ENCODE results near the gene SIRPA.

Gene SIRPA

GRCh38 chr20:1922786-1923185, 27.6 kb downstream of the SIRPA start:
- no peak for TF ChIP-seq SIN3A (IDR thresholded peaks at IDR 0.05; ENCODE audit: borderline replicate concordance, insufficient read depth, low read length)
- TF ChIP-seq POLR2AphosphoS5 (IDR thresholded peaks at IDR 0.05; ENCODE audit: low read depth, low read length): no peak
- no peak for TF ChIP-seq FOXP2 (optimal IDR thresholded peaks at IDR 0.05; ENCODE audit: borderline replicate concordance, extremely low read depth, extremely low read length, insufficient read depth)
- no peak for TF ChIP-seq REST (IDR thresholded peaks at IDR 0.05; ENCODE audit: insufficient read depth in 1 of 2, low read depth in 2 of 2, low read length in 2 of 2)
- no peak for TF ChIP-seq TAF1 (IDR thresholded peaks at IDR 0.05; ENCODE audit: borderline replicate concordance, insufficient read depth, low read length)

GRCh38 chr20:1924910-1925861, 30.0 kb downstream of the SIRPA start:
- TF ChIP-seq REST (IDR thresholded peaks at IDR 0.05; ENCODE audit: insufficient read depth in 1 of 2, low read depth in 2 of 2, low read length in 2 of 2): no peak
- TF ChIP-seq SIN3A (IDR thresholded peaks at IDR 0.05; ENCODE audit: borderline replicate concordance, insufficient read depth, low read length): no peak
- no peak for TF ChIP-seq POLR2AphosphoS5 (IDR thresholded peaks at IDR 0.05; ENCODE audit: low read depth, low read length)
- TF ChIP-seq TAF1 (IDR thresholded peaks at IDR 0.05; ENCODE audit: borderline replicate concordance, insufficient read depth, low read length): no peak
- no peak for TF ChIP-seq FOXP2 (optimal IDR thresholded peaks at IDR 0.05; ENCODE audit: borderline replicate concordance, extremely low read depth, extremely low read length, insufficient read depth)

GRCh38 chr20:1926237-1926636, 31.0 kb downstream of the SIRPA start:
- no peak for TF ChIP-seq POLR2AphosphoS5 (IDR thresholded peaks at IDR 0.05; ENCODE audit: low read depth, low read length)
- TF ChIP-seq FOXP2 (optimal IDR thresholded peaks at IDR 0.05; ENCODE audit: borderline replicate concordance, extremely low read depth, extremely low read length, insufficient read depth): no peak

- TF ChIP-seq SIN3A (IDR thresholded peaks at IDR 0.05; ENCODE audit: borderline replicate concordance, insufficient read depth, low read length): no peak
- TF ChIP-seq TAF1 (IDR thresholded peaks at IDR 0.05; ENCODE audit: borderline replicate concordance, insufficient read depth, low read length): no peak
- TF ChIP-seq POLR2AphosphoS5 (IDR thresholded peaks at IDR 0.05; ENCODE audit: low read depth, low read length): no peak
- no peak for TF ChIP-seq FOXP2 (optimal IDR thresholded peaks at IDR 0.05; ENCODE audit: borderline replicate concordance, extremely low read depth, extremely low read length, insufficient read depth)
- TF ChIP-seq REST (IDR thresholded peaks at IDR 0.05; ENCODE audit: insufficient read depth in 1 of 2, low read depth in 2 of 2, low read length in 2 of 2): no peak
Measured at GRCh38 chr20:1927217-1927616, 32.0 kb downstream of the SIRPA start.

GRCh38 chr20:1928154-1928553, 32.9 kb downstream of the SIRPA start:
- TF ChIP-seq SIN3A (IDR thresholded peaks at IDR 0.05; ENCODE audit: borderline replicate concordance, insufficient read depth, low read length) (no peak), REST (IDR thresholded peaks at IDR 0.05; ENCODE audit: insufficient read depth in 1 of 2, low read depth in 2 of 2, low read length in 2 of 2) (no peak), TAF1 (IDR thresholded peaks at IDR 0.05; ENCODE audit: borderline replicate concordance, insufficient read depth, low read length) (no peak), FOXP2 (optimal IDR thresholded peaks at IDR 0.05; ENCODE audit: borderline replicate concordance, extremely low read depth, extremely low read length, insufficient read depth) (no peak)

Measured in PFSK-1 (cell line).